Amniotic stem cell (primary cell): ENCODE results near the gene IL20RB.

Source experiments
- DNase-seq: peaks from one replicate; lab custom pipeline; 2025; lab: John Stamatoyannopoulos, UW

Gene IL20RB, protein sequence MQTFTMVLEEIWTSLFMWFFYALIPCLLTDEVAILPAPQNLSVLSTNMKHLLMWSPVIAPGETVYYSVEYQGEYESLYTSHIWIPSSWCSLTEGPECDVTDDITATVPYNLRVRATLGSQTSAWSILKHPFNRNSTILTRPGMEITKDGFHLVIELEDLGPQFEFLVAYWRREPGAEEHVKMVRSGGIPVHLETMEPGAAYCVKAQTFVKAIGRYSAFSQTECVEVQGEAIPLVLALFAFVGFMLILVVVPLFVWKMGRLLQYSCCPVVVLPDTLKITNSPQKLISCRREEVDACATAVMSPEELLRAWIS

GRCh38 chr3:136957751-136958288 is at the start of gene IL20RB:
Gene IL20RB (plus strand): TSS chr3:136957983. CDS start chr3:136958114, 131 bp downstream.
- DNase-seq: no peak

GRCh38 chr3:136908297-136908696 is 49.5 kb upstream of the IL20RB start:
- no peak for DNase-seq

DNA sequence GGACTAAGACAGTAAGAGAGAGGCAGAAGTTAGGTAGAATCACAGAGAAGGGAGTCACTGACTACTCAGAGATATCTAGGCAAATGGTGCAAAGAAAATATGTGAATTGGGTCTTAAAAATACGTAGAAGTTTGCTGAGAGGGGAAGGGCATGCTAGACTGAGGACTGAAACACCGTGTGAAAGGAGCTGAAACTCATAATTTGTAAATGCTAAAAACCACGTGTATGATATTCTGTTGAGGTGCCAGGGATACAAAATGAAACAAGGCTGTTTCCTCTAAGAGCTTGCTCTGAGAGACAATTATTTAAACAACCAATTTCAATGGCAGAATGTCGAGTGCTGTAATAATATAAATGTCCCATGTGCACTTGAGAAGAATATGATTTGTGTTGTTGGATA is 48.6 kb upstream of the IL20RB start:
- DNase-seq: no peak

- no peak for DNase-seq
Observed at GRCh38 chr3:136910697-136911096, 47.1 kb upstream of the IL20RB start.

DNA sequence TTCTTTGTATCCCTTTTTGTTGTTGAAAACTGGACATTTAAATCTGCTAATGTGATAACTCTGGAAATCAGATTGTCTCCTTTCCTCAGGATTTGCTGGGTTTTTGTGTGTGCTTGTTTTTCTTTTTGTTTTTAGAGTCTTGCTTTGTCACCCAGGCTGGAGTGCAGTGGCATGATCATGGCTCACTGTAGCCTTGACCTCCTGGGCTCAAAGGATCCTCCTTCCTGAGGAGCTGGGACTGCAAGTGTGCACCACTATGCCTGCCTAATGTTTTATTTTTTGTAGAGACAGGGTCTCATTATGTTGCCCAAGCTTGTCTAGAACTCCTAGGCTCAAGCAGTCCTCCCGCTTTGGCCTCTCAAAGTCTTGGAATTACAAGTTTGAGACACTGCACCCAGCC is 44.6 kb upstream of the IL20RB start:
- no peak for DNase-seq

DNA sequence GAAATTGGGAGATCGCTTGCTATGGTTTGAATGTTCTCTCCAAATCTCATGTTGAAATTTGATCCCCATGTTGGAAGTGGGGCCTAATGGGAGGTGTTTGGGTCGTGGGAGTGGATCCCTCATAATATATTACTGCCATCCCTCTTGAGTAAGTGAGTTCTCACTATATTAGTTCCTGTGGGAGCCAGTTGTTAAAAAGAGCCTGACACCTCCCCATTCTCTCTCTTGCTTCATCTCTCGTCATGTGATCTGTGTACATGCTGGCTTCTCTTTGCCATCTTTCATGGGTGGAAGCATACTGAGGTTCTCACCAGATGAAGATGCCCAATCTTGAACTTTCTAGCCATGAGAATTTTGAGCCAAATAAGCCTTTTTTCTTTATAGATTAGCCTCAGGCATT is 43.0 kb upstream of the IL20RB start:
- DNase-seq: no peak

GRCh38 chr3:136916223-136916622 is 41.6 kb upstream of the IL20RB start:
- no peak for DNase-seq

- no peak for DNase-seq
Observed at GRCh38 chr3:136919799-136920580, 37.8 kb upstream of the IL20RB start.

DNA sequence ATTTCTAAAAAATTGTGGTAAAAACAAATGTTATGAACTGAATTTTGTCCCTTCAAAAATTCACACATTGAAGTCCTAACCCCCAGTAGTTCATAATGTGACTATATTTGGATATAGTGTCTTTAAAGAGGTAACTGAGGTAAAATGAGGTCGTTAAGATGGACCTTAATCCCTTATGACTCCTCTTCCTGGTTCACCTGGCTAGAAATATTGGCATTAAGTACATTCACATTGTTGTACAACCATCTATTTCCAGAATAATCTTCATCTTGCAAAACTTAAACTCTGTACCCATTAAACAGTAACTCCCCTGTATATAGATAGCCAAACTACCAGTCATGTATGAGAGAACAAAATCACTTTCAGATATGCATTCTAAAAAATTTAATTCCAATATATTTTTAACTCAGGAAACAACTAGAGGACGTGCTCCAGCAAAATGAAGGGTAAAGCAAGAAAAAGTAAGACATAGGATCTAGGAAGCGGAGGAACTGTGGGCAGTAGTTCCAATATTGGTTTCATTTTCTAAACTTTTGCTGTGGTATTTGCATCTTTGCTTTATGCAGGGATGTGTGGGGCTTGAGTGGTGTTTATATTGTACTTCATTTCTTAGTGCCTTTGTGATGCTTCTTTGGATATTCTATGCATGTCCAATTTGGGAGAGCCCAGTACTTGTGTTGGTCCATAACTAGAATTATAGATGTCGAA is 36.7 kb upstream of the IL20RB start:
- no peak for DNase-seq

DNA sequence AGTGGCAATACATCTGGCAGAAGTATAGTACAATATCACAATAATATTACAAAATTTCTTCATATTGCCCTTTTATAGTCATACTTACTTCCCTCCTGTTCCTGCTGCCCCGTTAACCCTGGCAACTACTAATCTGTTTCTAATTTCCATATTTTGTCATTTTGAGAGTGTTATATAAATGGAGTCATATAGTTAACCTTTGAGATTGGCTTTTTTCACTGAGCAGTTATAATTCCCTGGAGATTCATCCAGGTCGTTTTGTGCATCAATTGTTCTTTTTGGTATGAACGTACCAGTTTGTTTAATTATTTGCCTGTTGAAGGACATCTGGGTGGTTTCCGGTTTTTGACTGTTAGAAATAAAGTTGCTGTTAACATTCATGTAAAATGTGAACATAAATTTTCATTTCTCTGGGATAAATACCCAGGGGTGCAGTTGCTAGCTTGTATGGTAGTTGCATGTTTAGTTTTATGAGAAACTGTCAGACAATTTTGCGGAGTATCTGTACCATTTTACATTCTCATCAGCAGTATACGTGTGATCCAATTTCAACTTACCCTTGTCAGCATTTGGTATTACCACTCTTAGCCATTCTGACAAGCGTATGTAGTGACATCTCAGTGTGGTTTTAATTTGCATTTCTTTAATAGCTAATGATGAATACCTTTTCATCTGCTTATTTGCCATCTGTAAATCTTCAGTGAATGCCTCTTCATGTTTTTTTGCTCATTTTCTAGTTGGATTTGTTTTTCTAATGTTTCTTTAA is 32.2 kb upstream of the IL20RB start:
- no peak for DNase-seq

DNA sequence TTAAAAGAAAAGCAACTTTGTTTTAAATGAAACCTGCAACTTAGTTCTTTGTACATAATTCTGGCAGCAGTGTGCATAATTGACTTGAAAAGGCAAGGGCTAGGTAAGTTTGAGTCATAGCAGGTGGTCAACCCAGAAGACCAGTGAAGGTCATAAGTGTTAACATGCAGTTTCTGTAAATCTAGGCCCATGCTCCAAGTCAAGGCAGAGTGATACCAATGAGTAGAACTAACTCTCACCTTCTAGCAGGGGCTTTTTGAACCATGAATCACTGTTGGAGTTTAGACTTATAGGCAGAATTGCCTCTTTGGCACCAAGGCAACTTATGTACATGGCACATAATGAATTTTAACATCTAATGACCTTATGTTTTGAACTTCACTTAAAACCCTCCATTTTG is 29.5 kb upstream of the IL20RB start:
- DNase-seq: no peak

- no peak for DNase-seq
Observed at GRCh38 chr3:136929977-136930670, 27.7 kb upstream of the IL20RB start.

DNA sequence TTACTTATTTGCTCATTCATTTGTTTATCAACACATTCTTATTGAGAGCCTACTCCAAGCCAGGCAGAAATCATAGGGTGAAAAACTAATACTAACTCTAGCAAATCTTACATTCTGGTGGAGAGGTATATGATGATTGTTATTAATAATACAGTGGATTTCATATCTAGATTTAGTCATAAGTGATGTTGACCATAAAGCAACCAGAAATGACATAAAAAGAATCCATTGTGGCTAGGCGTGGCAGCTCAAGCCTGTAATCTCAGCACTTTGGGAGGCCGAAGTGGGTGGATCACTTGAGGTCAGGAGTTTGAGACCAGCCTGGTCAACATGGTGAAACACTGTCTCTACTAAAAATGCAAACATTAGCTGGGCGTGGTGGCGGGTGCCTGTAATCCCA is 26.2 kb upstream of the IL20RB start:
- DNase-seq: no peak

DNA sequence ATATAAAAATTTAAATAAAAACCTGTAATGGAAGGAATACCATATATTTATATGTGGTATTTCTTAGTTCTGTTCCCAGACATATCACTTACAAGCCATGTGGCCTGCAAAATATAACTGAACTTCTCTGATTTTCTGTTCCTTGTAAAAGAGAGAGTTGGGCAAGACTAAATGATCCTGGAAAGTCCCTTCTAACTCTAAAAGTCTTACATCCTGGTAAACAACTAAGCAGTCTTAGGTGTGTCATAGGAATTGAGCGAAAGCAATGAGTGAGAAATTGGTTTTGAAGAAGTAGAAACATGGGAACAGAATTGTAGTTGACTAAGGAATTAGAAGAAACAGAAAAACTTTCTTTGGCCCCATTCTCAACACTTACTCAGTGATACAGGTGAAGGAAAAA is 25.3 kb upstream of the IL20RB start:
- DNase-seq: no peak

DNA sequence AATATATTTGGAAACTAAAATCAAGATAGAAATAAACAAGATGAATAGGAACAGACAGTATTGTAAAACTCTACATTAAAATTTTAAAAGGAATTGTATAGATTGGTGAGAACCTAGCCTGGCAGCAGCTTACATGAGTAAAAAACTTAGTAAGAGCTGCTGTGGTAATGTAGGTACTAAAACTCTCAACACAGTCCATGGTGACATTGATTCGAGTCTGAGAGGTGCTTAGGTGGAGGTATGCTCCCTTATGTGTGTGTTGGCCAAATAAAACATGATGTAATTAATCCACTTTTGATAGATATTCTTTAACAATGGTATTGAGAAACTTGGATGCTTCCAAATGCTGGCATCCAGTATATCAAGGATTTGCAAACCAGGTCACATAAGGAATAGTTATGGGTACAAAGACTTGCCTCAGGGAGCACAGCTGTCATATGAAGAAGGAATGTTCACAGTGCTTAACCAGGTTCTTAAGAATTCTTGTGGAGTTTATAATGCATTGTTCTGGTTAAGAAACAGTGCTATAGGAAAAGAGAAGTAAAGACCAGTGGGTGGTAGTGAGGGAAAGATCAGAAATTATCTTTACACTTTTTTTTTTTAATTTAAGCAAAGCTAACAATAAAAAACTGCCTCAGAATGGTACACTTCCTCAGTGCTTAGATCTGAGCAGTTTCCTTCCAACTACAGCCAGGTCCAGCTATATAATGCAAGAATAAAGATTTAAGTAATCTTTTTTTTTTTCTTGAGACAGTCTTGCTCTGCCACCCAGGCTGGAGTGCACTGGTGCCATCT is 24.6 kb upstream of the IL20RB start:
- no peak for DNase-seq

- DNase-seq: no peak
Observed at GRCh38 chr3:136937175-136937574, 20.6 kb upstream of the IL20RB start.

DNA sequence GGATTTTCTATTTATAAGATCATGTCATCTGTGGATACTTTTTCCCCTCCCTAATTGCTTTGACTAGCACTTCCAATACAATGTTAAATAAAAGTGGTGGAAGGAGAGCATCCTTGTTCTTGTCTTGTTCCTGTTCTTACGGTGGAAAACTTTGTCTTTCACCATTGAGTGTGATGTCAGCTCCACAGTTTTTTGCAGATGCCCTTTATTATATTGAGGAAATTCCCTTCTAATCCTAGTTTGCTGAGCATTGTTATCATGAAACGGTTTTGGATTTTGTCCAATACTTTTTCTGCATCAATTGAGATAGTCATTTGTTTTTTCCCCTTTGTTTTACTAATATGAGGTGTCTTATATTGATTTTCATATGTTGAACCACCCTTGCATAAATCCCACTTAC is 19.9 kb upstream of the IL20RB start:
- no peak for DNase-seq

DNA sequence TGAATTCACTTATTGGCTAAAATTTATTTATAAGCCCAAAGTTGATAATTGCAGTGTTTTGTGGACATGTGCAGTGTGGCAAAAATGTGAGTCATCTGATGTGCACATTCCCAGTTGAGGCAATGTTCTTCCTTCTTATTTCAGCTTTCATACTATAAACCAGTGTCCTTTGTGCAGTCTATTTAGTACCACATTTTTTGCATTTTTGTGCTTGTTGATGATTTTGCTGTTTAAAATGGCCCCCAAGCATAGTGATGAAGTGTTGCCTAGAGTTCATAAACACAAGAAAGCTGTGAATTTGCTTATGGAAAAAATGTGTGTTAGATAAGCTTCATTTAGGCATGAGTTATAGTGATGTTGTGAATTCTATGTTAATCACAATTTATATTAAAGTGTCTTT is 19.4 kb upstream of the IL20RB start:
- no peak for DNase-seq

- DNase-seq: no peak
Observed at GRCh38 chr3:136939489-136939888, 18.3 kb upstream of the IL20RB start.

DNA sequence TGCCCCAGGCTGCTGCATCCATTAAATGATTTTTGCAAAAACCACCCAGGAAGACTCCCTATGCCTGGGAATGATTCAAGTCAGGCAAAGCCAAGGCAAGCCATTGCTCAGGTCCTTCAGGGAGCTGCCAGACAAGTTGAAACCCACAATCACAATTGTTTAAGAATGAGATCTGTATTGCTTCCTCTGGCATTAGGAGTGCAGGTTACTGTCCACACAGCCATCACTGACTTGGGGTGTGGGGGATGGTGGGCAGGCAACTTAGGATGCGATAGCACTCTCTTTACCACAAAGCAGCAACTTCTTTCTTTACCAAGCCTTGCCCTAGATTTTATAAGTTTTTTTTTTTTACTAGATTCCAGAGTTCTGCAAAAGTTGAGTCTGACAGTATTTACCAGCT is 15.0 kb upstream of the IL20RB start:
- no peak for DNase-seq

DNA sequence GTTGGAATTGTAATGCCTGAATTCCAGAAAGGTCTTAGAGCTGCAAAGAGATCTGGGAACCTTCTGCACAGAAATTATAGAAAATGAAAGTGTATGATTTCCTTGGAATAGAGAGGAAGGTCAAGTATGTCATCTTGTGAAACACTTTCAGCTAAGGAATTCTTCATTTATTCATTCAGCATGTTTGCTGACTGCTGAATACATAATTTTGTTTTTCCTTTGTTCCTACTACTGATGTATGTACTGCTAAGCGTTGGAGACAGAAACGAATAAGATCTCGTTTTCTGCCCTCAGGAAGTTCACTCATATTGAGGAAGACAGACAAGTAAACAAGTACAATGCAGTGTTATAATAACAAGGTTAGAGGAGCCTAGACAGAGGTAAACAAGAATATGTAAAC is 14.3 kb upstream of the IL20RB start:
- no peak for DNase-seq
